ENCODE measurements around the gene TMEM72. TPM values are rescaled to one million over a fixed set of nuclear protein-coding genes. Genes with fewer than 3 reads are reported as not detected.

The TMEM72 gene
- total and polyA plus RNA-seq, 2 of the 13 experiments (the other 11 are each of a cell fraction or from before 2014, with no cell fraction given): 0.04 TPM; not detected in 1

GRCh38 chr10:44974628-44975430 lies 63.7 kb downstream of the TMEM72 start (continued):
- peak; percentile 62; the same call in 1 of the 2 replicates for TF ChIP-seq NFAT5 (CRISPR knock-in tag; IDR thresholded peaks at IDR 0.05)
- no peak; the same call in 1 of the 2 replicates for TF ChIP-seq ZNF362 (CRISPR knock-in tag; IDR thresholded peaks at IDR 0.05; ENCODE audit: borderline replicate concordance)
- peak; percentile 98 for TF ChIP-seq HNRNPH1 (optimal IDR thresholded peaks at IDR 0.05; ENCODE audit: low read depth, low read length)
- peak; percentile 61; the same call in 1 of the 2 replicates for TF ChIP-seq ZNF543 (CRISPR knock-in tag; IDR thresholded peaks at IDR 0.05)
- 0 out of 2 replicates have a peak, but pooled peaks have one; percentile 8 for TF ChIP-seq DRAP1 (CRISPR knock-in tag; IDR thresholded peaks at IDR 0.05)
- TF ChIP-seq ZNF691 (CRISPR knock-in tag; IDR thresholded peaks at IDR 0.05; ENCODE audit: borderline replicate concordance, low read depth): no peak; the same call in 1 of the 2 replicates
- no peak for TF ChIP-seq GTF3A (CRISPR knock-in tag; conservative IDR thresholded peaks at IDR 0.05)
- peak; percentile 43 for TF ChIP-seq BCL6 (CRISPR knock-in tag; IDR thresholded peaks at IDR 0.05)
- TF ChIP-seq PHF21A (CRISPR knock-in tag; IDR thresholded peaks at IDR 0.05): peak; percentile 61
- peak; percentile 71; the same call in 1 of the 2 replicates for TF ChIP-seq ZFP91 (CRISPR knock-in tag; IDR thresholded peaks at IDR 0.05; ENCODE audit: borderline replicate concordance)
- TF ChIP-seq PRDM15 (CRISPR knock-in tag; IDR thresholded peaks at IDR 0.05): peak; percentile 12; the same call in 1 of the 2 replicates
- no peak for TF ChIP-seq ZNF784 (CRISPR knock-in tag; IDR thresholded peaks at IDR 0.05; ENCODE audit: borderline replicate concordance)
